Immature natural killer cell (primary cell): ENCODE results near the gene ZSWIM8. TPM values are rescaled to one million over a fixed set of nuclear protein-coding genes. Genes with fewer than 3 reads are reported as not detected.
"Not testable (repeated sequence)": the region's sequence is repeated elsewhere in the genome, so short reads cannot be mapped to it uniquely, and the experiment has no call there.

ENCODE experiments used
- DNase-seq, 3 donors: peaks; one replicate each; pipeline ENCODE4 v3.0.0; 2022; ENCODE audit warnings: mixed read lengths in 1 of 3
- H3K27ac Mint-ChIP-seq, 6 donors: one replicate each; pipeline ENCODE4 v1.8.0; 2020; ENCODE audit warnings: mixed read lengths in 6 of 6, mild to moderate bottlenecking in 5 of 6, inconsistent platforms in 4 of 6, moderate library complexity in 3 of 6
- H3K27me3 Mint-ChIP-seq, 3 donors: one replicate each; pipeline ENCODE4 v1.8.0; 2020 to 2021; ENCODE audit warnings: low read depth in 3 of 3, mild to moderate bottlenecking in 3 of 3, mixed read lengths in 3 of 3, moderate library complexity in 3 of 3, inconsistent platforms in 1 of 3
- H3K36me3 Mint-ChIP-seq, 3 donors: one replicate each; pipeline ENCODE4 v1.8.0; 2020; ENCODE audit warnings: mixed read lengths in 3 of 3, inconsistent platforms in 2 of 3, mild to moderate bottlenecking in 2 of 3
- H3K4me1 Mint-ChIP-seq, 2 donors: one replicate each; pipeline ENCODE4 v1.8.0; 2020; ENCODE audit warnings: inconsistent platforms in 2 of 2, mild to moderate bottlenecking in 2 of 2, mixed read lengths in 2 of 2, moderate library complexity in 1 of 2
- H3K4me3 Mint-ChIP-seq, 5 donors: one replicate each; pipeline ENCODE4 v1.8.0; 2020; ENCODE audit warnings: mild to moderate bottlenecking in 5 of 5, mixed read lengths in 5 of 5, inconsistent platforms in 3 of 5, moderate library complexity in 3 of 5
- H3K9me3 Mint-ChIP-seq, 6 donors: one replicate each; pipeline ENCODE4 v1.8.0; 2020; ENCODE audit warnings: mild to moderate bottlenecking in 6 of 6, mixed read lengths in 6 of 6, inconsistent platforms in 4 of 6, moderate library complexity in 3 of 6
- polyA plus RNA-seq, 3 donors: library from polyadenylated mRNA; unstranded; fragments of 300-500 nt; fragmentation: Illumina TruSeq; gene quantifications; one replicate each; pipeline ENCODE4 v1.2.3, GENCODE V29; 2021

The ZSWIM8 gene
- polyA plus RNA-seq, result 10 to 100 TPM in 2 of 3 donors, 1 to 10 TPM in 1; 7.3 to 44.7 (median 14.8) TPM

- H3K27ac Mint-ChIP-seq, result peak within 1 kb of the TSS; percentile 94 to 99 (median 97)
- peaks cover 58 to 61% of the 10 kb centered on the region in 2 donors for H3K4me1 Mint-ChIP-seq
- H3K9me3 Mint-ChIP-seq, result no peaks in the 10 kb centered on the region
- H3K27me3 Mint-ChIP-seq, result peaks cover 12 to 24% (median 16%) of the 10 kb centered on the region in 3 donors
- peaks cover 0 to 6% (median 0%) of the 10 kb centered on the region in 3 donors for H3K36me3 Mint-ChIP-seq
- peak within 1 kb of the TSS; percentile 96 to 99 (median 98) for H3K4me3 Mint-ChIP-seq
- peak; percentile 86 to 87 (median 87) for DNase-seq
These were observed at the start of gene ZSWIM8 for GRCh38 chr10:73785211-73785720. Gene ZSWIM8, plus strand, starts transcription at chr10:73785606. Its CDS starts 273 bp downstream, at chr10:73785879.

- not testable (repeated sequence) for H3K27me3 Mint-ChIP-seq, H3K9me3 Mint-ChIP-seq, H3K4me3 Mint-ChIP-seq, H3K27ac Mint-ChIP-seq, H3K36me3 Mint-ChIP-seq, DNase-seq
- peaks cover 28 to 31% of the 10 kb centered on the region in 2 donors for H3K4me1 Mint-ChIP-seq
These were observed 44.7 kb upstream of the ZSWIM8 start for GRCh38 chr10:73740501-73741254.

- H3K27me3 Mint-ChIP-seq, result peaks cover 4 to 9% (median 7%) of the 10 kb centered on the region in 3 donors
- peak overlapping the region in 2 of 5 donors; percentile 72 to 99 for H3K4me3 Mint-ChIP-seq
- H3K9me3 Mint-ChIP-seq, result no peaks in the 10 kb centered on the region
- H3K27ac Mint-ChIP-seq, result peak overlapping the region in 4 of 6 donors; percentile 42 to 100 (median 99)
- H3K4me1 Mint-ChIP-seq, result peaks cover 38 to 44% of the 10 kb centered on the region in 2 donors
- peaks cover 0 to 4% (median 4%) of the 10 kb centered on the region in 3 donors for H3K36me3 Mint-ChIP-seq
- DNase-seq, result no peak
These were observed 43.0 kb upstream of the ZSWIM8 start for GRCh38 chr10:73742454-73742734.

- no peaks in the 10 kb centered on the region for H3K9me3 Mint-ChIP-seq
- H3K36me3 Mint-ChIP-seq, result peaks cover 0 to 4% (median 4%) of the 10 kb centered on the region in 3 donors
- H3K4me1 Mint-ChIP-seq, result peaks cover 38 to 44% of the 10 kb centered on the region in 2 donors
- H3K27me3 Mint-ChIP-seq, result peaks cover 4 to 9% (median 7%) of the 10 kb centered on the region in 3 donors
- DNase-seq, result no peak
- H3K27ac Mint-ChIP-seq, result peak overlapping the region; percentile 99 to 100 (median 100)
- H3K4me3 Mint-ChIP-seq, result peak overlapping the region; percentile 99 to 100 (median 100)
These were observed 42.0 kb upstream of the ZSWIM8 start for GRCh38 chr10:73743327-73743904.

- Mint-ChIP-seq H3K27ac (peak within 1 kb of the TSS; percentile 99 to 100 (median 100)), H3K4me1 (peaks cover 42 to 48% of the 10 kb centered on the region in 2 donors), H3K9me3 (no peaks in the 10 kb centered on the region), H3K36me3 (peaks cover 3 to 7% (median 7%) of the 10 kb centered on the region in 3 donors), H3K4me3 (peak within 1 kb of the TSS; percentile 99 to 100 (median 100)), H3K27me3 (peaks cover 4 to 9% (median 7%) of the 10 kb centered on the region in 3 donors)
- DNase-seq, result peak; percentile 94 to 96 (median 95)
These were observed 41.3 kb upstream of the ZSWIM8 start, which contains the start of gene SEC24C for GRCh38 chr10:73743905-73744663. Gene SEC24C, plus strand, starts transcription at chr10:73744372. Its CDS starts 2,461 bp downstream, at chr10:73746833.

- no peak for DNase-seq
- Mint-ChIP-seq H3K4me1 (peaks cover 45 to 53% of the 10 kb centered on the region in 2 donors), H3K9me3 (no peaks in the 10 kb centered on the region), H3K36me3 (peaks cover 6 to 10% (median 9%) of the 10 kb centered on the region in 3 donors), H3K27ac (peak overlapping the region; percentile 99 to 100 (median 100)), H3K27me3 (peaks cover 4 to 9% (median 7%) of the 10 kb centered on the region in 3 donors), H3K4me3 (peak overlapping the region; percentile 99 to 100 (median 100))
These were observed 40.8 kb upstream of the ZSWIM8 start for GRCh38 chr10:73744664-73744975.

GRCh38 chr10:73746721-73747120 is 38.7 kb upstream of the ZSWIM8 start:
- H3K9me3 Mint-ChIP-seq, result no peaks in the 10 kb centered on the region
- peaks cover 60 to 71% of the 10 kb centered on the region in 2 donors for H3K4me1 Mint-ChIP-seq
- peak overlapping the region in 4 of 5 donors; percentile 30 to 75 (median 60) for H3K4me3 Mint-ChIP-seq
- peak overlapping the region; percentile 46 to 84 (median 58) for H3K27ac Mint-ChIP-seq
- DNase-seq, result no peak
- peaks cover 17 to 21% (median 17%) of the 10 kb centered on the region in 3 donors for H3K36me3 Mint-ChIP-seq
- peaks cover 4 to 9% (median 7%) of the 10 kb centered on the region in 3 donors for H3K27me3 Mint-ChIP-seq

- no peak overlapping the region for H3K4me3 Mint-ChIP-seq
- peaks cover 0 to 2% (median 0%) of the 10 kb centered on the region in 6 donors for H3K9me3 Mint-ChIP-seq
- peak overlapping the region in 2 of 6 donors; percentile 25 to 77 for H3K27ac Mint-ChIP-seq
- DNase-seq, result no peak
- H3K36me3 Mint-ChIP-seq, result peaks cover 28 to 38% (median 29%) of the 10 kb centered on the region in 3 donors
- peaks cover 0 to 2% (median 0%) of the 10 kb centered on the region in 3 donors for H3K27me3 Mint-ChIP-seq
- H3K4me1 Mint-ChIP-seq, result peaks cover 37 to 65% of the 10 kb centered on the region in 2 donors
These were observed 34.6 kb upstream of the ZSWIM8 start for GRCh38 chr10:73750819-73751218.

- Mint-ChIP-seq H3K4me3 (peak overlapping the region in 1 of 5 donors; percentile 1), H3K27ac (peak overlapping the region; percentile 52 to 85 (median 78)), H3K4me1 (peaks cover 49 to 77% of the 10 kb centered on the region in 2 donors), H3K9me3 (peaks cover 0 to 2% (median 0%) of the 10 kb centered on the region in 6 donors), H3K36me3 (peaks cover 16 to 36% (median 18%) of the 10 kb centered on the region in 3 donors), H3K27me3 (peaks cover 2 to 11% (median 5%) of the 10 kb centered on the region in 3 donors)
- no peak for DNase-seq
These were observed 29.2 kb upstream of the ZSWIM8 start for GRCh38 chr10:73756183-73756582.

GRCh38 chr10:73758704-73759511 is 26.5 kb upstream of the ZSWIM8 start:
- Mint-ChIP-seq H3K27me3 (peaks cover 2 to 11% (median 11%) of the 10 kb centered on the region in 3 donors), H3K4me3 (peak overlapping the region; percentile 79 to 87 (median 82)), H3K9me3 (peaks cover 0 to 2% (median 0%) of the 10 kb centered on the region in 6 donors), H3K27ac (peak overlapping the region; percentile 95 to 100 (median 98)), H3K36me3 (peaks cover 19 to 40% (median 19%) of the 10 kb centered on the region in 3 donors), H3K4me1 (peaks cover 69 to 86% of the 10 kb centered on the region in 2 donors)
- DNase-seq, result peak; percentile 69 to 76 (median 72)

- peak overlapping the region; percentile 95 to 100 (median 98) for H3K27ac Mint-ChIP-seq
- peaks cover 21 to 40% (median 23%) of the 10 kb centered on the region in 3 donors for H3K36me3 Mint-ChIP-seq
- DNase-seq, result peak; percentile 84 to 88 (median 86)
- H3K9me3 Mint-ChIP-seq, result peaks cover 0 to 2% (median 0%) of the 10 kb centered on the region in 6 donors
- peak overlapping the region; percentile 79 to 87 (median 82) for H3K4me3 Mint-ChIP-seq
- H3K27me3 Mint-ChIP-seq, result peaks cover 4 to 11% (median 11%) of the 10 kb centered on the region in 3 donors
- H3K4me1 Mint-ChIP-seq, result peaks cover 74 to 87% of the 10 kb centered on the region in 2 donors
These were observed 25.8 kb upstream of the ZSWIM8 start for GRCh38 chr10:73759512-73760115.

- peaks cover 87 to 95% of the 10 kb centered on the region in 2 donors for H3K4me1 Mint-ChIP-seq
These were observed 23.6 kb upstream of the ZSWIM8 start for GRCh38 chr10:73761781-73762180.

More at GRCh38 chr10:73761781-73762180, 23.6 kb upstream of the ZSWIM8 start:
- Mint-ChIP-seq H3K4me3 (peak overlapping the region in 3 of 5 donors; percentile 12 to 28 (median 15)), H3K27ac (peak overlapping the region; percentile 95 to 100 (median 98)), H3K9me3 (no peaks in the 10 kb centered on the region), H3K27me3 (peaks cover 4 to 16% (median 11%) of the 10 kb centered on the region in 3 donors), H3K36me3 (peaks cover 37 to 55% (median 44%) of the 10 kb centered on the region in 3 donors)
- DNase-seq, result no peak
